ENCODE measurements around the gene GALNT18. TPM values are rescaled to one million over a fixed set of nuclear protein-coding genes. Genes with fewer than 3 reads are reported as not detected.

Gene GALNT18
- total RNA-seq, 1 donor from 2014 or later = 38.4 TPM

- no peak for DNase-seq (ENCODE audit: low spot score)
- Mint-ChIP-seq H3K27me3 (ENCODE audit: low read depth) (peaks cover 6% of the 10 kb centered on the region), H3K9me3 (ENCODE audit: low read depth) (peaks cover 4% of the 10 kb centered on the region), H3K36me3 (ENCODE audit: low read depth) (no peaks in the 10 kb centered on the region), H3K4me1 (ENCODE audit: low read depth) (peaks cover 12% of the 10 kb centered on the region), H3K4me3 (ENCODE audit: unreplicated experiment) (no peak overlapping the region), H3K27ac (ENCODE audit: unreplicated experiment) (no peak overlapping the region)
- TF ChIP-seq CTCF (IDR thresholded peaks at IDR 0.05) = no peak
Observed at GRCh38 chr11:11252403-11252802, 369.4 kb downstream of the GALNT18 start.

- DNase-seq (ENCODE audit: low spot score) = no peak
- no peak overlapping the region for H3K4me3 Mint-ChIP-seq (ENCODE audit: unreplicated experiment)
- no peak for TF ChIP-seq CTCF (IDR thresholded peaks at IDR 0.05)
- H3K27me3 Mint-ChIP-seq (ENCODE audit: low read depth) = peaks cover 6% of the 10 kb centered on the region
- H3K36me3 Mint-ChIP-seq (ENCODE audit: low read depth) = no peaks in the 10 kb centered on the region
- H3K9me3 Mint-ChIP-seq (ENCODE audit: low read depth) = no peaks in the 10 kb centered on the region
- no peak overlapping the region for H3K27ac Mint-ChIP-seq (ENCODE audit: unreplicated experiment)
- peaks cover 12% of the 10 kb centered on the region for H3K4me1 Mint-ChIP-seq (ENCODE audit: low read depth)
Observed at GRCh38 chr11:11251394-11251970, 370.3 kb downstream of the GALNT18 start.

GRCh38 chr11:11250470-11250869, 371.3 kb downstream of the GALNT18 start:
- Mint-ChIP-seq H3K9me3 (ENCODE audit: low read depth) (no peaks in the 10 kb centered on the region), H3K27ac (ENCODE audit: unreplicated experiment) (peak overlapping the region; percentile 49), H3K36me3 (ENCODE audit: low read depth) (no peaks in the 10 kb centered on the region), H3K27me3 (ENCODE audit: low read depth) (peaks cover 2% of the 10 kb centered on the region), H3K4me3 (ENCODE audit: unreplicated experiment) (no peak overlapping the region), H3K4me1 (ENCODE audit: low read depth) (peaks cover 12% of the 10 kb centered on the region)
- TF ChIP-seq CTCF (IDR thresholded peaks at IDR 0.05) = no peak
- DNase-seq (ENCODE audit: low spot score) = no peak

- TF ChIP-seq CTCF (IDR thresholded peaks at IDR 0.05) = no peak
- Mint-ChIP-seq H3K9me3 (ENCODE audit: low read depth) (no peaks in the 10 kb centered on the region), H3K4me1 (ENCODE audit: low read depth) (peaks cover 18% of the 10 kb centered on the region), H3K36me3 (ENCODE audit: low read depth) (no peaks in the 10 kb centered on the region), H3K4me3 (ENCODE audit: unreplicated experiment) (no peak overlapping the region), H3K27me3 (ENCODE audit: low read depth) (no peaks in the 10 kb centered on the region), H3K27ac (ENCODE audit: unreplicated experiment) (no peak overlapping the region)
- no peak for DNase-seq (ENCODE audit: low spot score)
Observed at GRCh38 chr11:11247576-11247975, 374.2 kb downstream of the GALNT18 start.

- H3K4me3 Mint-ChIP-seq (ENCODE audit: unreplicated experiment) = no peak overlapping the region
Observed at GRCh38 chr11:11247086-11247485, 374.7 kb downstream of the GALNT18 start.

More at GRCh38 chr11:11247086-11247485, 374.7 kb downstream of the GALNT18 start:
- Mint-ChIP-seq H3K27ac (ENCODE audit: unreplicated experiment) (no peak overlapping the region), H3K36me3 (ENCODE audit: low read depth) (no peaks in the 10 kb centered on the region), H3K4me1 (ENCODE audit: low read depth) (peaks cover 18% of the 10 kb centered on the region), H3K9me3 (ENCODE audit: low read depth) (no peaks in the 10 kb centered on the region), H3K27me3 (ENCODE audit: low read depth) (no peaks in the 10 kb centered on the region)
- no peak for TF ChIP-seq CTCF (IDR thresholded peaks at IDR 0.05)
- DNase-seq (ENCODE audit: low spot score) = no peak
